Activated CD8-positive, alpha-beta memory T cell treated with anti-CD3 and anti-CD28 coated beads, Interleukin-2, amount 10 ng/mL, durations not matched to agents 7 days and 5 days (primary cell): ENCODE measurements around the gene PHLDB2. TPM values are rescaled to one million over a fixed set of nuclear protein-coding genes. Genes with fewer than 3 reads are reported as not detected.

Source experiments
- ATAC-seq: fragments of 150-1000 bp; cut with Tn5 transposase; one replicate; pipeline ENCODE4 v1.10.0; 2021; ENCODE audit warnings: moderate library complexity
- CTCF ChIA-PET: fragments of 350-600 bp; sonication (Branson Sonifier 250); formaldehyde crosslinking; loops from one replicate; lab custom pipeline; 2021; ENCODE audit warnings: antibody characterized with exemption; lab: Charles Lee
- DNase-seq: peaks from one replicate; pipeline ENCODE4 v3.0.0-alpha.2; 2020
- H3K27ac Mint-ChIP-seq: one replicate; pipeline ENCODE4 v1.8.0; 2021; ENCODE audit warnings: mild to moderate bottlenecking, mixed read lengths
- H3K27me3 Mint-ChIP-seq: one replicate; pipeline ENCODE4 v1.8.0; 2021; ENCODE audit warnings: mixed read lengths
- H3K36me3 Mint-ChIP-seq: one replicate; pipeline ENCODE4 v1.8.0; 2021; ENCODE audit warnings: mild to moderate bottlenecking, mixed read lengths
- H3K4me1 Mint-ChIP-seq: one replicate; pipeline ENCODE4 v1.8.0; 2021; ENCODE audit warnings: mixed read lengths
- H3K4me3 Mint-ChIP-seq: one replicate; pipeline ENCODE4 v1.8.0; 2021; ENCODE audit warnings: mild to moderate bottlenecking, moderate library complexity, mixed read lengths
- H3K9me3 Mint-ChIP-seq: one replicate; pipeline ENCODE4 v1.8.0; 2022; ENCODE audit warnings: low read depth, mixed read lengths
- total RNA-seq, 2 experiments: library from RNA; stranded (reverse); gene quantifications; one replicate each; pipeline ENCODE4 v1.2.3, GENCODE V29; 2021

The PHLDB2 gene
- total RNA-seq, 2 experiments from 2014 or later = 4.4 to 4.8 TPM

DNA sequence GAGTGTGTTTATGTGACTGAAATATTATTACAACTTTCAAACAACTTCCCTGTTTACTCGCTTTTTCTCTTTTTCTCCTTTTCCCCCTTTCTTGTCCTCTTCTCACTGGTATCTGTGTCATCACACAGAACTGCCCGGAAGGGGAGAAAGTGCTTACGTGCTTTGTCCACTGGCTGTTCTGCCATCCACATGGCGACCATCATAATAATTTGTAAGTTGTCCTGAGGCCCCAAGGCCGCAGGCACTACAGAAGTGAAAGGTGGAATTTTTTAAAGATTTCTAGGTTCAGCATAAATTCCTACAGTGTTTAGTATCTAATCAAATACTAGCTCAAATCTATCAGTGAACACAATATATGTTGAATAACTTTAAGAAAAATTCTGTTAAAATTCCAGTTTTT, 93.0 kb downstream of the PHLDB2 start:
- H3K36me3 Mint-ChIP-seq = no peaks in the 10 kb centered on the region
- CTCF ChIA-PET = no interaction called here
- no peak for DNase-seq
- H3K27ac Mint-ChIP-seq = no peak overlapping the region
- no peaks in the 10 kb centered on the region for H3K4me1 Mint-ChIP-seq
- no peak overlapping the region for H3K4me3 Mint-ChIP-seq
- H3K27me3 Mint-ChIP-seq = no peaks in the 10 kb centered on the region
- H3K9me3 Mint-ChIP-seq = no peaks in the 10 kb centered on the region
- ATAC-seq = no peak

DNA sequence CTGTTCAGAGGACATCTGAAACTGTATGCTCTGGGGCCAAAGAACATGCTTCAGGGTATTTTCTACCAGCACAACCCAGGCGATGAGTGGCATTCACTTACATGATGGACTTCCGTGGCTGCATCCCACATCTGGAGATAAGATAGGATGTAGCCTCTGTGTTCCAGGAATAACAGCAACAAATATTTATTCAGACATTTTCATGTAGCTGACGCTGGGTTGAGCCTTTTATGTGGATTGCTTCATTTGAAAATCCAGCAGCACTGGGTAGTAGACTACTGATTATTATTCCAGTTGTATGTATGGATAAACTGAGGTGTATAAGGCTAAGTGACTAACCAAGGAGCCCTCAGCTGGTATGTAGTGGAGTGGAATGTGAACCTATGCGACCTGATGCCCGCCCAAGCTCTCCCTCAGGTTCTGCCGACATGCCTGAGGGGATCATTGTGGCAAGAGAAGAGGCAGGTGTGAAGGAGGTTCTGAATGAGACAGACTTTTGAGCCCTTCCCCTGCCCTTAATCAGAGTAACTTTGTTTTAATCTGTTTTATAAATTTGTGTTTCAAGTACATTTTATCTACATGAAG, 93.9 kb downstream of the PHLDB2 start:
- DNase-seq (no peak), ATAC-seq (no peak)
- Mint-ChIP-seq H3K4me3 (no peak overlapping the region), H3K27me3 (no peaks in the 10 kb centered on the region), H3K36me3 (no peaks in the 10 kb centered on the region), H3K4me1 (peaks cover 5% of the 10 kb centered on the region), H3K9me3 (no peaks in the 10 kb centered on the region), H3K27ac (no peak overlapping the region)
- CTCF ChIA-PET = no interaction called here

GRCh38 chr3:111954228-111954990, 95.3 kb downstream of the PHLDB2 start:
- Mint-ChIP-seq H3K4me1 (peaks cover 6% of the 10 kb centered on the region), H3K4me3 (no peak overlapping the region), H3K27ac (no peak overlapping the region), H3K36me3 (no peaks in the 10 kb centered on the region), H3K9me3 (no peaks in the 10 kb centered on the region), H3K27me3 (no peaks in the 10 kb centered on the region)
- ATAC-seq (no peak), DNase-seq (no peak)
- CTCF ChIA-PET = interaction anchor here (1.3 kb wide), 1 partner anchor 19 kb away, joined by 3 read pairs; no protein-coding TSS in a partner anchor

DNA sequence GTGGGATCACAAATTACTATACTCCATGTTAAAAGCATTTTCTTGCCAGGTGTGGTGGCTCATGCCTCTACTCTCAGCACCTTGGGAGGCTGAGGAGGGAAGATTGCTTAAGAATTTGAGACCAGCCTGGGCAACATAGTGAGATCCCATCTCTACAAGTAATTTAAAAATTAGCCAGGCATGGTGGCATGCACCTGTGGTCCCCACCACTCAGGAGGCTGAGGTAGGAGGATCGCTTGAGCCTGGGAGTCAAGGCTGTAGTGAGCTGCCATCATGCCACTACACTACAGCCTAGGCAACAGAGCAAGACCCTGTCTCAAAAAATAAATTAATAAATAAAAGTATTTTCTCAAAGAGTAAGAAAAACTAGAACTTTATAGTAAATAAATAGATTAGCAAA, 96.8 kb downstream of the PHLDB2 start:
- no peaks in the 10 kb centered on the region for H3K9me3 Mint-ChIP-seq
- DNase-seq (no peak), ATAC-seq (no peak)
- H3K27ac Mint-ChIP-seq = no peak overlapping the region
- no peaks in the 10 kb centered on the region for H3K27me3 Mint-ChIP-seq
- H3K36me3 Mint-ChIP-seq = no peaks in the 10 kb centered on the region
- CTCF ChIA-PET = interaction anchor here (1.8 kb wide), 1 partner anchor 58 kb away, joined by 5 read pairs; no protein-coding TSS in a partner anchor
- no peak overlapping the region for H3K4me3 Mint-ChIP-seq
- peaks cover 6% of the 10 kb centered on the region for H3K4me1 Mint-ChIP-seq

GRCh38 chr3:111956449-111956848, 97.4 kb downstream of the PHLDB2 start:
- DNase-seq (no peak), ATAC-seq (no peak)
- CTCF ChIA-PET = interaction anchor here (1.8 to 2.2 kb wide), 2 partner anchors 11 to 58 kb away, joined by 5 to 11 read pairs; no protein-coding TSS in a partner anchor
- Mint-ChIP-seq H3K27ac (no peak overlapping the region), H3K4me3 (no peak overlapping the region), H3K27me3 (no peaks in the 10 kb centered on the region), H3K9me3 (no peaks in the 10 kb centered on the region), H3K36me3 (no peaks in the 10 kb centered on the region), H3K4me1 (peaks cover 6% of the 10 kb centered on the region)

GRCh38 chr3:111956995-111957734, 98.1 kb downstream of the PHLDB2 start:
- Mint-ChIP-seq H3K4me3 (no peak overlapping the region), H3K27ac (no peak overlapping the region), H3K27me3 (no peaks in the 10 kb centered on the region), H3K36me3 (no peaks in the 10 kb centered on the region), H3K4me1 (peaks cover 6% of the 10 kb centered on the region), H3K9me3 (no peaks in the 10 kb centered on the region)
- ATAC-seq (no peak), DNase-seq (no peak)
- CTCF ChIA-PET = interaction anchor here (1.0 to 2.2 kb wide), 3 partner anchors 11 to 287 kb away, joined by 3 to 11 read pairs (median 5); no protein-coding TSS in a partner anchor

GRCh38 chr3:111961461-111962164, 102.5 kb downstream of the PHLDB2 start:
- DNase-seq (no peak), ATAC-seq (no peak)
- Mint-ChIP-seq H3K4me1 (peaks cover 12% of the 10 kb centered on the region), H3K9me3 (no peaks in the 10 kb centered on the region), H3K27me3 (no peaks in the 10 kb centered on the region), H3K4me3 (no peak overlapping the region), H3K36me3 (no peaks in the 10 kb centered on the region), H3K27ac (no peak overlapping the region)
- CTCF ChIA-PET = interaction anchor here (0.8 to 2.0 kb wide), 3 partner anchors 17 to 244 kb away, joined by 3 to 7 read pairs (median 6); partner anchors contain the start of gene ABHD10

- no peaks in the 10 kb centered on the region for H3K9me3 Mint-ChIP-seq
- ATAC-seq = no peak
Measured at GRCh38 chr3:111963424-111963823, 104.4 kb downstream of the PHLDB2 start.

DNA sequence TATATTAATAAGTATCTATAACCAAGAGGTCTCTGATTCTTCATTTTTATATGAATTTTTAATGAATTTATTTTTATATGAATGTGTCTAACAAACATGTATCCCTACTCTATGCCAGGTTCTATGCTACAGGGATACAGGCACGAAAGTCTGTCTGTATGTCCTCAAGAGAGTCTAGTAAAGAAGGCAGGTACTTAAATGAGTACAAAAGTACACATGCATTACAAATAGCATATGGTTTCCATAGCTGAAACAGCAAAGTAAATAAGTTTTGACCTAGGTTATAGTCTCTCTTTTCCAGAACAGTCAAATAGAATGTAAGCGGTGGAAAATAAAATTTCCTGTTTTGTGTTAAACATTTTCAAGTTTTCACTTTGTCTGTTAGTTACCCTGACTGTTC, 106.4 kb downstream of the PHLDB2 start:
- ATAC-seq (no peak), DNase-seq (no peak)
- Mint-ChIP-seq H3K9me3 (no peaks in the 10 kb centered on the region), H3K27me3 (no peaks in the 10 kb centered on the region), H3K4me3 (no peak overlapping the region), H3K36me3 (no peaks in the 10 kb centered on the region), H3K4me1 (peaks cover 13% of the 10 kb centered on the region), H3K27ac (no peak overlapping the region)
- CTCF ChIA-PET = interaction anchor here (0.6 to 9.1 kb wide), 2 partner anchors 249 to 261 kb away, joined by 3 to 137 read pairs; no protein-coding TSS in a partner anchor

More at GRCh38 chr3:111963424-111963823, 104.4 kb downstream of the PHLDB2 start:
- Mint-ChIP-seq H3K36me3 (no peaks in the 10 kb centered on the region), H3K4me1 (peaks cover 13% of the 10 kb centered on the region), H3K4me3 (no peak overlapping the region), H3K27ac (no peak overlapping the region), H3K27me3 (no peaks in the 10 kb centered on the region)
- DNase-seq = no peak
- CTCF ChIA-PET = interaction anchor here (1.1 to 9.1 kb wide), 3 partner anchors 15 to 247 kb away, joined by 4 to 137 read pairs (median 6); partner anchors contain the start of gene ABHD10

GRCh38 chr3:111967068-111967467, 108.0 kb downstream of the PHLDB2 start:
- no peak overlapping the region for H3K4me3 Mint-ChIP-seq
- no peaks in the 10 kb centered on the region for H3K36me3 Mint-ChIP-seq
- no peaks in the 10 kb centered on the region for H3K9me3 Mint-ChIP-seq
- no peak overlapping the region for H3K27ac Mint-ChIP-seq
- no peaks in the 10 kb centered on the region for H3K27me3 Mint-ChIP-seq
- ATAC-seq = no peak
- no peak for DNase-seq
- H3K4me1 Mint-ChIP-seq = peaks cover 13% of the 10 kb centered on the region
- CTCF ChIA-PET = interaction anchor here (0.9 to 9.1 kb wide), 25 partner anchors 10 to 298 kb away, joined by 3 to 137 read pairs (median 8); partner anchors contain the start of gene ABHD10

DNA sequence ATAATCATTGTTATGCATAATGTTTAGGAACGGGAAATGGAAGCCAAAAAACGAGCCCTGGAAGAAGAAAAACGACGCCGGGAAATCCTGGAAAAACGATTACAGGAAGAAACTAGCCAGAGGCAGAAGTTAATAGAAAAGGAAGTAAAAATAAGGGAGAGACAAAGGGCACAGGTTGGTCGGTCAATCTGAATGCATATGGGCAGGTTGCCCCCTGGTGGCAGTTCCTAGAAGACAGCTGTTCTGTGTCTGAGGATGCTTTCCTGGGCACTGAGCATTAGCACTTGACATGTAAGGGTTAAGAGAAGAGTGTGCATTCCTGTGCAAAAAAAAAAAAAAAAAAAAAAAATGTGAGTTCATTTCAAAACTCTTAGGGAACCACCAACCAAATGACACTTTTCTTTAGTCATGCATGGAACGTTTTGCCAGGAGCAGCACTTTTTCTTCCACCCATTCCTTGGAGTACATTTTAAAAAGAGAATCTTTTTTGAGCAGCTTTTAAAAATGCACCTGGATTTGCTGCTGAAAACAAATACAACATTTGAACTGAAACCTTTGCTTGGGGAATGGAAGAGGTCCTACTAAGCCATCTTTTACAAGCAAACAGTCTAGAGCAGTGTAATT, 108.7 kb downstream of the PHLDB2 start:
- Mint-ChIP-seq H3K4me1 (peaks cover 13% of the 10 kb centered on the region), H3K36me3 (no peaks in the 10 kb centered on the region), H3K9me3 (no peaks in the 10 kb centered on the region), H3K27me3 (no peaks in the 10 kb centered on the region), H3K4me3 (no peak overlapping the region), H3K27ac (peak overlapping the region; percentile 5)
- peak; percentile 90 for ATAC-seq
- CTCF ChIA-PET = interaction anchor here (0.6 to 9.1 kb wide), 38 partner anchors 10 to 769 kb away, joined by 3 to 137 read pairs (median 4); partner anchors contain the start of gene ABHD10
- peak; percentile 88 for DNase-seq
